GM12874 (cell line): ENCODE results near the gene CYP24A1.

Experiments used
- TF ChIP-seq, protein P1 (sequence below): IDR thresholded peaks from 2 replicates; pipeline ENCODE4 v1.5.1; 2011; ENCODE audit warnings: low read depth, mild to moderate bottlenecking, control low read depth, low read length, moderate library complexity; ENCODE audit not compliant: insufficient read depth

CYP24A1 gene

DNA sequence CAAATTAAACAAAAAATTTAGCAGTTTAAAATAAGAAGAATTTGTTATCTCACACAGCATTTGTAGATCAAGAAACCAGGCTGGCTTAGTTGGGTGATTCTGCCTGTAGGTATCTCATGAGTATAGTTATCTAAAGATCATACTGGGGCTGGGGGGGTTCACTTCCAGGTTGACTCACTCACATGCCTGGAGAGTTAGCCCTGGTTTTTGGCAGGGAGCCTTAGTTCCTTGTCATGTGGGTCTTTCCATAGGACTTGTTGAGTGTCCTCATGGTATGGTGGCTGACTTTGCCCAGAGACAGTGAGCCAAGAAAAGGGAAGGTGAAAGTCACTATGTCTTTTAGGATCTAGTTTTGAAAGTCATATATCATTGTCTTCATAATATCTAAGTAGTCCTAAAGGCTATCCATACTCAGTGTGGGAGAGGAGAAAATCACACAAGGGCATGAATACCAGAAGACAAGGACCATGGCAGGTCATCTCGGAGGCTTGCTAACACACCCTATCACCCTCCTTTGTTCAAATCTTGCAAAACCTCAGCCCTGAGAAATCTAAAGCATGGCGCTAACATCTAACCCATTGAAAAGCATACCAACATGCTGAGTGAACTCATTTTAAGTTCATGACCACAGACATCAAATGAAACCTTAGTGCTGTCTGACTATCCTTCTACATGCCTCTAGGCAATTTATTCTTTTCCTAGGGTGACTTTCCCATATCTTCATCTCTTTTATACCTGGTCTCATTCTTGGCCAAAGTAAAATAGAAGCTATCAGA is 39.2 kb downstream of the CYP24A1 start:
- TF ChIP-seq, protein P1, sequence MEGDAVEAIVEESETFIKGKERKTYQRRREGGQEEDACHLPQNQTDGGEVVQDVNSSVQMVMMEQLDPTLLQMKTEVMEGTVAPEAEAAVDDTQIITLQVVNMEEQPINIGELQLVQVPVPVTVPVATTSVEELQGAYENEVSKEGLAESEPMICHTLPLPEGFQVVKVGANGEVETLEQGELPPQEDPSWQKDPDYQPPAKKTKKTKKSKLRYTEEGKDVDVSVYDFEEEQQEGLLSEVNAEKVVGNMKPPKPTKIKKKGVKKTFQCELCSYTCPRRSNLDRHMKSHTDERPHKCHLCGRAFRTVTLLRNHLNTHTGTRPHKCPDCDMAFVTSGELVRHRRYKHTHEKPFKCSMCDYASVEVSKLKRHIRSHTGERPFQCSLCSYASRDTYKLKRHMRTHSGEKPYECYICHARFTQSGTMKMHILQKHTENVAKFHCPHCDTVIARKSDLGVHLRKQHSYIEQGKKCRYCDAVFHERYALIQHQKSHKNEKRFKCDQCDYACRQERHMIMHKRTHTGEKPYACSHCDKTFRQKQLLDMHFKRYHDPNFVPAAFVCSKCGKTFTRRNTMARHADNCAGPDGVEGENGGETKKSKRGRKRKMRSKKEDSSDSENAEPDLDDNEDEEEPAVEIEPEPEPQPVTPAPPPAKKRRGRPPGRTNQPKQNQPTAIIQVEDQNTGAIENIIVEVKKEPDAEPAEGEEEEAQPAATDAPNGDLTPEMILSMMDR = no peak

DNA sequence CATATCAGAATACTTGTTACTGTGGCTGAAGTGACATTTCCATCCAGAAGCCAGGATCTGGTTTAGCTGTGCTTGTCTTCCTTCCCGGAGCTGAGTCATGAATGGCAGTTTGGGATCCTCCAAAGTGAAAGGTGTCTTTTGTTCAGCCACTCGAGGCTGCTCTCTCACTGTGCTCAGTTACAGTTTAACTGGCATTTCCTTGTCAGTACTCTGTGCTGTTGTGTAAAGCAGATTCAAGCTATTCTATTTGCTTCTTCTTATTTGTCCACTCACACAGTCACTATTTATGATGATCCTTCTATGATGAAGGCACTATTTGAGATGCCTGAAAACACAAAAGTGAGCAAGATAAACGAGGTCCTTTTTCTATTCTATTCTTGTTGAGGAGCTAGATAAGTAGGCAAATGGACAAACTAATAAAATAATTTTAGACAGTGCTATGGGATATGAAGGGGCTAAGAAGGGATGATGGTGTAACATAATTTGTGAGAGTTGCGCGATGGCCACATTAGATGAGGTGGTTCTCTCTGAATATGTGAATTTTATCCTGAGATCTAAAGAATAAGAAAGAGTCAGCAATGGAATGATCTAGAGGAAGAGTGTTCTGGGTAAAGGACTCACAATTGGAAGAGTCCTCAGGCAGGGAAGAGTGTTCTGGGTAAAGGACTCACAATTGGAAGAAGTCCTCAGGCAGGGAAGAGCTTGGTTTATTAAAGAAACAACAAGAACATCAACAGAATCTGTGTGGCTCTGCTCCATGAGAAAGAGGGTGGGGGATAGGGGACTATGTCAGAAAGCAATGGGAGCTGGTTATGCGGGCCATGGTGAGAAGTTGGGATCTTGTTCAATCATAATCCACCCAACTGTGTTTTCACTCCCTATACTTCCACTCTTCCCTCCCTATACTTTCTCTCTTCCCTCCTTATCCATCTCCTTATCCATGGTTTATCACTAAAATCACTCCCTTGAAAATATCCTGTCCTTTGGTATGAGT is 40.1 kb downstream of the CYP24A1 start:
- TF ChIP-seq, protein P1 = no peak

DNA sequence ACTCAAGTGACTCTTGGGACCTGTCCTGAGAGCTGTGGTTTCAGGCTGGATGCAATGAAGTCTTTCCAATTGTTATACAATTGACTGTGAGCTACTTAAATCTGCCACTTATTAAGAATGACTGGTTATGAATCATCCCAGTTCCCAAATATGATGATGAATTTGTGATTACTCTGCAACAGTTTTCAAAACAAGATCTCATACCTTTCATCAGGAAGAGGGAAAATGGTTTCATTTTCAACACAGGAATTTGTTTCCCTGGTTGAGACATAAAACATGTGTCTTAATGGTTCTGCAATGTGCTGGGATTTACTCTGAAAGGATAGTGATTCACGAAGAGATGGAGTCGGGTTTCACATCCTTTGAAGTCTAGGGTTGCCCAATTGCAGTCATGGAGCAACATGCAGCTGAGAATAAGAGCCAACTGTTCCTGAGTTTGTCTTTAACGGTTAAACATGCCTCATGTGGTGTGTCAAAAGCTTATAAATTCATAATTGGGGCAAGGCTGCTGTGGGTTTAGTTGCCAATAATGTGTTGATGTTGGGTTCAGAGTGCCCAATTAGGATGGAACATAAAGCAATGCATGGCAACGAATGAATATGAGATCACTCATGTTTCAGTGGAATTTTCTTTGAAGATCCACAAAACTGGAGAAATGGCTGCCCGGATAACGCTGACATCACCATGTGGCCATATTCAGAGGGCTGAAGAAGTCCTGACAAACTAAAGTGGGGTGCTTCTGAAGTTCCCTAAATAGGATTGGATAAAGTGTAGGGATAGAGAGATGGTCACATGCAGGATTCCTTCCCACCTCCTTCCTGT is 41.0 kb downstream of the CYP24A1 start:
- TF ChIP-seq, protein P1 = no peak

DNA sequence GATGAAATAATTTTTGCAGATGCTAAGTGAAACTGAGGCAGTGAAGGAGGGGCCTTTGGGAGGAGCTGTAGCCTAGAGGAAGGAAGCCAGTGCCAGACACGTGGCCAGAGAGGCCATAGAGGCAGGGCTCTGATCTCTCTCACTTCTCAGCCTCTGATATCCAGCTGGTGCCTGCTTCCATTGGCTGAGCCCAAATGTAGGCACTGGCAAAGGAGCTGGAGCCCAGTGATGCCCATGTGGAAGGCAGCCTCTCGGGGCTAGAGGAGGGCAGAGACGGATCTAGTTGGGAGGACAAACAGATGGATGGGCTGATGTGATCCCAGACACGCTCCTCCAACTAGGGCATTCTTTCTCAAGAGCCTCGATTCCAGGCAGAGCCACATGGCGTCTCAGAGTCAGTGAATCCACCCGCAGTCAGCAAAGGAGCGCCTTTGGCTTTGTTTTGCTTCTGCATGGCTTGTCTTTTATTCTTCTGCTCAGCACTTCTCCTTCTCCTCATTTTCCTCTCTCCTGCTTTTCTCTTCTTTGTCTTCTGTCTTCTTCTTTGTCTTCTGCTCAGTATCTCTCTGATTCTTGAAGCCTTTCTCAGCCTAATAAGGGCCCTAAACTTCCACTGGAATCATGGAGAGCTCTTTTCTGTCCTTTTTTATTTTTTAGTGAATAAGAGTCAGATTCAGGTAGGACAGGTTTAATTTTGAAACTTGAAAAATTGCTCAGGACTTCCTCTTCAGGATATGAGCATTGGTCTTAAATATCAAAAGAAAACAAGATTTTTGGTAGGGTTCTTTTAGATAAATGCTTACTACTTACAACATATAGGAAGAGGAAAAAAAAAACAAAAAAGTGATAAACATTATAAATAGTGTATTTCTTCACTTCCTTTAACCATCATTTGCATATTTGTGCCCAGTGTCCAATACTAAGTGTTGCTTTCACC is 41.8 kb downstream of the CYP24A1 start:
- TF ChIP-seq, protein P1 = no peak

DNA sequence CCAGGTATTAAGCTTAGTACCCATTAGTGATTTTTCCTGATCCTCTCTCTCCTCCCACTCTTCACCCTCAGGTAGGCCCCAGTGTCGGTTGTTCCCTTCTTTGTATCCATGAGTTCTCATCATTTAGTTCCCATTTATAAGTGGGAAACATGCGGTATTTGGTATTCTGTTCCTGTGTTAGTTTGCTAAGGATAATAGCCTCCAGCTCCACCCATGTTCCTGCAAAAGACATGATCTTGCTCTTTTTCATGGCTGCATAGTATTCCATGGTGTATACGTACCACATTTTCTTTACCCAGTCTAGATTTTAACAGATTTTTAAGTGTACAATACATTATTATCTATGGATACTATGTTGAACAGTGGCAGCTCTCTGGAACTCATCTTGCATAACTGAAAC is 44.4 kb downstream of the CYP24A1 start:
- TF ChIP-seq, protein P1 = no peak

DNA sequence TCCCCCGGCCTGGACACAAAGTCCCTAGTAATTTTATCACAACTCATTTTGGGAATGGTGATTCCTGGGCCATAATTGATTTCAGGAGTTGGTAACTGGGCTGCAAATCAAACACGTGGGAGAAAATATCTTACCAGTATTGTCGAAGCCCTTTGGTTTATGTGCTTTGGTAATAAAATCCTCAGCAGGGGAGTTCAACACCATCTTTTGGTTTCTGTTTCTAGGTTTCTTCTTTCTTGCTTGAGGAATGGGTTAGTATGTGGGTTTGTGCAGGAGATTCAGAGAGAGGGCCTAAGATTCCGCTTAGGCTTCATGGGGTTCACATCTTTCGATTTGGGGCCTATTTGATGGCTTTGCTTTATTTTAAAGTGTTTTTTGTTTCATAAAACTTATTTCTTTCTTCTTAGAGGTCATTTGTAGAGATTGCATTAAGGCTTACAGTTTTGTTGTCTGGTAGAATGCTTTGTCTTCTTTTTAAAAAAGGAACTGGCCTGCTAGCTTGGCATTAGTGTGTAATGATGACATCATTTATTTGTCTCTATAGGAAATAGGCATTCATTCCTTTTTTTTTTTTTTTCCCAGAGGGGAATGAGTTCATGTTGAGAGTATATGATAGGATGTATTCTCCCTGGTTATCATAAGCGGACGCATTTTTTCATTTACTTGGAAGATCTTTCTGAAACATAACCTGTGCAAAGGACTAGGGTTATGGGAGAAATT is 45.8 kb downstream of the CYP24A1 start:
- TF ChIP-seq, protein P1 = no peak
